Spleen (tissue), 11 donors: Measurements from ENCODE around the gene MRPL55. TPM values are rescaled to one million over a fixed set of nuclear protein-coding genes. Genes with fewer than 3 reads are reported as not detected.

Experiments used
- DNase-seq: peaks from one replicate; pipeline ENCODE4 v3.0.0-alpha.2; 2020
- H3K27ac ChIP-seq, 8 donors: fragments of 200-600 bp; sonication (generic) in 7 of 8; 1 replicate in 4 of 8; 2 replicates in 4 of 8; pipeline versions ENCODE4 v1.5.0 to v1.8.0; 2016 to 2021; ENCODE audit warnings: inconsistent platforms in 4 of 8, mild to moderate bottlenecking in 4 of 8, moderate library complexity in 1 of 8
- H3K27me3 ChIP-seq, 7 donors: fragments of 200-600 bp; sonication (generic) in 6 of 7; replicated peaks in 1 of 7; 1 replicate in 4 of 7; 2 replicates in 3 of 7; pipeline versions ENCODE4 v1.5.0 to v1.8.0; 2016 to 2021; ENCODE audit warnings: inconsistent platforms in 3 of 7, mild to moderate bottlenecking in 1 of 7
- H3K36me3 ChIP-seq, 6 donors: fragments of 200-600 bp; sonication (generic) in 5 of 6; 1 replicate in 4 of 6; 2 replicates in 2 of 6; pipeline versions ENCODE4 v1.5.0 to v1.8.0; 2016 to 2021; ENCODE audit warnings: inconsistent platforms in 2 of 6
- H3K4me1 ChIP-seq, 6 donors: fragments of 200-600 bp; sonication (generic) in 5 of 6; 1 replicate in 3 of 6; 2 replicates in 3 of 6; pipeline versions ENCODE4 v1.5.0 to v1.8.0; 2016 to 2021; ENCODE audit warnings: inconsistent platforms in 3 of 6
- H3K4me3 ChIP-seq, 8 donors: fragments of 200-600 bp; sonication (generic) in 7 of 8; 1 replicate in 4 of 8; 2 replicates in 4 of 8; pipeline versions ENCODE4 v1.5.0 to v1.8.0; 2016 to 2021; ENCODE audit warnings: inconsistent platforms in 4 of 8, mild to moderate bottlenecking in 4 of 8, moderate library complexity in 2 of 8
- H3K9me3 ChIP-seq, 8 donors: fragments of 200-600 bp; sonication (generic) in 7 of 8; 1 replicate in 4 of 8; 2 replicates in 4 of 8; pipeline versions ENCODE4 v1.5.0 to v1.8.0; 2016 to 2021; ENCODE audit warnings: inconsistent platforms in 4 of 8
- POLR2A ChIP-seq, 3 donors: fragments of 450-650 bp; IDR thresholded peaks; one replicate each; pipeline ENCODE4 v1.5.1; 2017; ENCODE audit warnings: antibody characterized with exemption in 3 of 3, mild to moderate bottlenecking in 1 of 3
- POLR2AphosphoS5 ChIP-seq, 3 donors: sonication (generic); formaldehyde crosslinking; IDR thresholded peaks; one replicate each; pipeline ENCODE4 v1.5.1; 2017; ENCODE audit warnings: antibody characterized with exemption in 3 of 3
- WGBS, 5 donors: extraction: QIAGEN DNeasy Blood & Tissue Kit in 3 of 5; methylation state at CpG; one replicate each; pipeline versions ENCODE4 v1.1.5 to v1.1.7; 2013 to 2018; 5-methylcytosine and 5-hydroxymethylcytosine counted together
- intact Hi-C: fragments of 100-400 bp; cut with DNase I; formaldehyde crosslinking; loops from one replicate; pipeline ENCODE4 v1.15.0; 2023; ENCODE audit warnings: low total_unique reads
- polyA plus RNA-seq, 3 donors: library from polyadenylated mRNA; stranded (reverse); fragments of 200-250 nt; gene quantifications; one replicate each; pipeline ENCODE4 v1.2.1, GENCODE V29; 2013
- total RNA-seq, 7 donors: library from RNA; depleted of rRNA in 3 of 7; stranded (reverse); fragments of >200 nt in 3 of 7; fragmentation: NEBNext Ultra II Directional in 4 of 7; extraction: Animal tissue kit (Norgen Biotek cat#: 25700) in 4 of 7; gene quantifications; one replicate each; pipeline versions ENCODE4 v1.1.0 to v1.2.1, GENCODE V29; 2016 to 2021
- TF ChIP-seq, protein P1 (sequence below), 11 experiments: fragments of 200-600 bp in 7 of 11; fragments of 450-650 bp in 4 of 11; sonication (generic) in 4 of 11; IDR thresholded peaks in 8 of 11; conservative IDR thresholded peaks in 3 of 11; 1 replicate in 7 of 11; 2 replicates in 4 of 11; pipeline versions ENCODE4 v1.4.0 to v1.8.0; 2016 to 2021; ENCODE audit warnings: antibody characterized with exemption in 11 of 11, inconsistent platforms in 4 of 11, mild to moderate bottlenecking in 1 of 11
- donor health status: healthy with polysubstance abuse.
- donor health status: DM: no; HTN: no; CAD: no; lungs with moderate emphysema.
- donor health status: DM: no; HTN: no; CAD: no.
- donor health status: Bipolar disorder and iron deficiency.
- donor health status: healthy.
- donor health status: DM: no; HTN: no; CAD: no.
- donor health status: DM: yes; HTN: yes; CAD: no.

Gene MRPL55
- total and polyA plus RNA-seq, 10 donors, result 32.3 to 114 (median 72.1) TPM

DNA sequence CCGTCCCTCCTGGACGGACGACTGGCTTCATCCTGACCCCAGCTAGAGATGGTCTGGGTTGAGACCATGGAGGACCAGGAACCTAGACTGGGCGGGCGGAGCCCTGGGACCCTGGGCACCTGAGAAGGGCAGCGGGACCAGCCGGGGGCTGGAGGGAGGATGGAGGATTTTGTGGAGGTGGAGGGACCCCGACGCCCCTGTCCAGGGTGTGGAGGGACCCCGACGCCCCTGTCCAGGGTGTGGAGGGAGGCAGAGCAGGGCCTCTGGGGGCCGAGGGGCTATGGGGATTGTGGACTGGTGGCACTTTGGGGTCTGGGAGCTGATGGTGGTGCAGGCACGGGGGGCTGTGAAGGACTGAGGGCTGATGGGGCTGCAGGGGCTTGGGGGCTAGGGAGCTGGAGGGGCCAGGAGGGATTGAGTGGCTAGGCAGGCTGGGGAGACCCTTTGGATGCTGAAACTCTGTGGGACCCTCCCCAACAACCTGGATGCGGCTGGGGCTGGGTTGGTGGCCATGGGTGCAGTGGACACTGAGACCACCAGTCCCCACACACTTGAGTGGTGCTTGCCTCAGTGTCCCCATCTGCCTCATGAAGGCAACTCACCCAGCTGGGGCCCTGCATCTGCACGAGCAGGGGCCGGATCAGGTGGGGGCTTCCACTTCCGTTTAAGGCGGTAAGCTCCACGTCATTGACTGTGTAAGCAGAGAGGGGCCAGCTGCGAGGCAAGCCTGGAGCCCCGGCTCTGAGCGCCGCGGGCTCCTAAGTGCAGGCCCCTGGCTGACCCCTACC is 48.0 kb upstream of the MRPL55 start:
- H3K4me1 ChIP-seq, result peaks cover 4 to 34% (median 21%) of the 10 kb centered on the region in 6 donors
- H3K36me3 ChIP-seq, result no peaks in the 10 kb centered on the region
- WGBS, 5 donors, result 43 to 70% (median 45%) methylated on average over 13 to 24 of the region's 24 CpGs
- TF ChIP-seq, protein P1, sequence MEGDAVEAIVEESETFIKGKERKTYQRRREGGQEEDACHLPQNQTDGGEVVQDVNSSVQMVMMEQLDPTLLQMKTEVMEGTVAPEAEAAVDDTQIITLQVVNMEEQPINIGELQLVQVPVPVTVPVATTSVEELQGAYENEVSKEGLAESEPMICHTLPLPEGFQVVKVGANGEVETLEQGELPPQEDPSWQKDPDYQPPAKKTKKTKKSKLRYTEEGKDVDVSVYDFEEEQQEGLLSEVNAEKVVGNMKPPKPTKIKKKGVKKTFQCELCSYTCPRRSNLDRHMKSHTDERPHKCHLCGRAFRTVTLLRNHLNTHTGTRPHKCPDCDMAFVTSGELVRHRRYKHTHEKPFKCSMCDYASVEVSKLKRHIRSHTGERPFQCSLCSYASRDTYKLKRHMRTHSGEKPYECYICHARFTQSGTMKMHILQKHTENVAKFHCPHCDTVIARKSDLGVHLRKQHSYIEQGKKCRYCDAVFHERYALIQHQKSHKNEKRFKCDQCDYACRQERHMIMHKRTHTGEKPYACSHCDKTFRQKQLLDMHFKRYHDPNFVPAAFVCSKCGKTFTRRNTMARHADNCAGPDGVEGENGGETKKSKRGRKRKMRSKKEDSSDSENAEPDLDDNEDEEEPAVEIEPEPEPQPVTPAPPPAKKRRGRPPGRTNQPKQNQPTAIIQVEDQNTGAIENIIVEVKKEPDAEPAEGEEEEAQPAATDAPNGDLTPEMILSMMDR (IDR thresholded peaks at IDR 0.05 in 8 of 11, conservative IDR thresholded peaks at IDR 0.05 in 3 of 11), result no peak
- TF ChIP-seq POLR2AphosphoS5 (IDR thresholded peaks at IDR 0.05) (no peak), POLR2A (IDR thresholded peaks at IDR 0.05) (no peak)
- intact Hi-C loops, result no loop called here
- no peak overlapping the region for H3K4me3 ChIP-seq
- no peaks in the 10 kb centered on the region for H3K9me3 ChIP-seq
- DNase-seq, result peak; percentile 72
- H3K27ac ChIP-seq, result no peak overlapping the region
- H3K27me3 ChIP-seq, result peaks cover 0 to 27% (median 0%) of the 10 kb centered on the region in 7 donors

DNA sequence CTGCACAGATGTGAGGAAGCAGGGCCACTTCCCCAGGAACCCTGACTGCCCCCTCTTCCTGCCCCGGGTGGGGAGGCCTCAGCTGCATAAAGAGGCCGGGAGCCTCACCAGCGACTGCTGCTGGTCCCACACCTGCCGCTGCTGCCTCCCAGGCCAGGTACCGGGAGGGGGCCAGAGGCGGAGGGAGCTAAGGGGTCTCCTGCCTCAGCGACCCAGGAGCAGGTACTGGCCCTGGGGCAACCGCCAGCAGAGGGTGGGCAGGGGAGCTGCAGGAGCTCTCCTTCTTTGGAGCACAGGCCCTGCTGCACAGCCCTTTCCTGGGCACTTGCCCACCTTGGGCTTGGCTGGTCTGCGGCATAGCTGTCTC is 47.4 kb upstream of the MRPL55 start:
- Histone ChIP-seq H3K4me3 (no peak overlapping the region), H3K27ac (no peak overlapping the region), H3K27me3 (peaks cover 0 to 21% (median 0%) of the 10 kb centered on the region in 7 donors), H3K4me1 (peaks cover 0 to 31% (median 20%) of the 10 kb centered on the region in 6 donors), H3K36me3 (no peaks in the 10 kb centered on the region), H3K9me3 (no peaks in the 10 kb centered on the region)
- TF ChIP-seq POLR2AphosphoS5 (IDR thresholded peaks at IDR 0.05), result no peak
- TF ChIP-seq, protein P1 (IDR thresholded peaks at IDR 0.05 in 8 of 11, conservative IDR thresholded peaks at IDR 0.05 in 3 of 11), result no peak
- TF ChIP-seq POLR2A (IDR thresholded peaks at IDR 0.05), result no peak
- peak; percentile 71 for DNase-seq
- 6 to 51% (median 24%) methylated on average over 7 to 9 of the region's 9 CpGs for WGBS, 5 donors
- intact Hi-C loops, result no loop called here

DNA sequence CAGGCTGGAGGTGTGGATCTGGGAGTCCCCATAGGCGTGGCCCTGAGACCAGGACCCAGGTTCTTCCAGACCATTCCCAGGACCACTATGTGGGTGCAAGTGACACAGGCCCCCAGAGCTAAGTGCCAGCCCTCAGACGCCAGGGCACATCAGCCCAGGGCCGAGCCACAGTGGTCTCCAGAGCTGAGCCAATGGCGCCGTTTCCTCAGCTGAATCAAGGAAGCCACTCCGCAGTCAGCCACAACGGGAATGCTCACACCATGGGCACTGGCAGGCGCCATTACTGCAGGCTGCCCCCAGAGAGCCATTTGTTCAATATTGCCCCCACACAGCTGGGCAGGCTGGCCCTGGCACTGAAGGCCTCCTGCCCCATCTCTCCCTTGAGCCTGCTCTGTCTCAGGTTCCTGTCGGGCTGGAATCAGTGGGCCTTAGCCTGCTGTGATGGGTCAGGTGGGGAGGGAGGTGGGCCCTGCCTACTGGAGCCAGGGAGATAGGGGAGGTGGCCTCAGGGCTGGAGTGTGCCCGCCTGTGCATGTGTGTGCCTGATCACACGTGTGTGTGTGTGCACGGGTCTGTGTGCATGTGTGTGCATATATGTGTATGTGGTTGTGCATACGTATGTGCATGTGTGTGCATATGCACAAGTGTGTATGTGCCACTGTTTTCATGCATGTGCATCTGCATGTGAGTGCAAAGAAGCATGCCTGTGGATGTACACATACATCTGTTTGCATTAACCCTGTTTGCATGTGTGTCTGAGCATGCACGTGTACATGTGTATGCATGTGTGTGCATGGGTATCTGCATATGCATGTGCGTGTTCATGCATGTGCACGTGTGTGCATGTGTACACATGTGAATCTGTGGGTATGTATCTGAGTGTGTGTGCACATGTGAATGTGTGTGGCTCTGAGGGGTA is 46.8 kb upstream of the MRPL55 start:
- no peak for TF ChIP-seq POLR2AphosphoS5 (IDR thresholded peaks at IDR 0.05)
- no peak for TF ChIP-seq POLR2A (IDR thresholded peaks at IDR 0.05)
- TF ChIP-seq, protein P1 (IDR thresholded peaks at IDR 0.05 in 8 of 11, conservative IDR thresholded peaks at IDR 0.05 in 3 of 11), result no peak
- H3K4me1 ChIP-seq, result peaks cover 0 to 33% (median 23%) of the 10 kb centered on the region in 6 donors
- H3K9me3 ChIP-seq, result no peaks in the 10 kb centered on the region
- whole genome bisulfite sequencing, 5 donors, result 75 to 82% (median 79%) methylated on average over 12 to 16 of the region's 16 CpGs
- H3K27ac ChIP-seq, result no peak overlapping the region
- H3K4me3 ChIP-seq, result no peak overlapping the region
- intact Hi-C loops, result no loop called here
- peak; percentile 51 for DNase-seq
- H3K27me3 ChIP-seq, result peaks cover 0 to 19% (median 0%) of the 10 kb centered on the region in 7 donors
- H3K36me3 ChIP-seq, result no peaks in the 10 kb centered on the region
